OCI-LY7 (cell line): ENCODE measurements around the gene PHF20.

ENCODE experiments used
- EZH2phosphoT487 ChIP-seq: fragments of 200-600 bp; sonication (generic); IDR thresholded peaks from 2 replicates; pipeline ENCODE4 v1.6.1; 2018; ENCODE audit warnings: low read depth, borderline replicate concordance, mild to moderate bottlenecking, mixed run types, antibody characterized with exemption, low read length, moderate library complexity, mixed read lengths
- TF ChIP-seq, protein P1 (sequence below): fragments of 200-600 bp; sonication (generic); conservative IDR thresholded peaks from 2 replicates; pipeline ENCODE4 v1.5.1; 2014; ENCODE audit warnings: mild to moderate bottlenecking, antibody characterized with exemption, low read length, moderate library complexity, mixed read lengths

DNA sequence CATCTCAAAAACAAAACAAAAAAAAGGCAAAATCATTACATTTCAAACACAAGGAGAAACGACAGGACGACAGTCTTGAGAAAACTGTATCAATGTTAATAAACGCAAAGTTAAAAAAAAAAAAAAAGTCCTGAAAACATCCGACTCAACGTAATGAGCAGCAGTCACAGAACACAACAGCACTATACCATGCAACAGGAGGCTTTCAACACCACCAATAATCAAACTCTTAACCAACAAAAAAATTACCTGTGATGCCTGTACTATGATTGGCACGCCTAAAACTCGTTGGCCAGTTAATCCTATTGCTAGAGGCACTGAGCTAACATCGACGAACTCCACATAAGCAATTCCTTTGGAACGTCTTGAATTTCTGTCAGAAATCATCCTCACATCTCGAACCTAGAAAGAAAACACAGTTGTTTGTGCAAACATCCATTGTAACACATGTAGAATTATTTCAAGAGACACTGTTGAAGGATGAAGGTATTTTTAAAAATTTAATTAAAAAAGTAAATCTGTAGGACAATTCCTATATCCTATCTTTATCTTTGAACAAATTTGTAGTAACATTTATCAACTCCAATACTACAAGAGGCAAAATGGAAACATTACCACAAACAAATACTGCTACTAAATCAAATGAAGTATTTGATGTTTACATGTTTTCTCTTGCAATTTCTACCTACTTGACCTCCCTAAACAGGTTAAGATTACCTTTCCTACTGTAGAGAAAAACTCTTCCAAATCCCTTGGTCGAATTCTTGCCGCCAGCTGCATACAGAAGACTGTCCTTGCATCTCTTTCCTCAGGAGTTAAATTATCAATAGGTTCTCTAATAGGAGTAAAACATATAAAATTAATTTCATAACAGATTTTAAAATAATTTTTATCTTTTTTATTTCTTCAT, 47.2 kb upstream of the PHF20 start:
- TF ChIP-seq, protein P1, sequence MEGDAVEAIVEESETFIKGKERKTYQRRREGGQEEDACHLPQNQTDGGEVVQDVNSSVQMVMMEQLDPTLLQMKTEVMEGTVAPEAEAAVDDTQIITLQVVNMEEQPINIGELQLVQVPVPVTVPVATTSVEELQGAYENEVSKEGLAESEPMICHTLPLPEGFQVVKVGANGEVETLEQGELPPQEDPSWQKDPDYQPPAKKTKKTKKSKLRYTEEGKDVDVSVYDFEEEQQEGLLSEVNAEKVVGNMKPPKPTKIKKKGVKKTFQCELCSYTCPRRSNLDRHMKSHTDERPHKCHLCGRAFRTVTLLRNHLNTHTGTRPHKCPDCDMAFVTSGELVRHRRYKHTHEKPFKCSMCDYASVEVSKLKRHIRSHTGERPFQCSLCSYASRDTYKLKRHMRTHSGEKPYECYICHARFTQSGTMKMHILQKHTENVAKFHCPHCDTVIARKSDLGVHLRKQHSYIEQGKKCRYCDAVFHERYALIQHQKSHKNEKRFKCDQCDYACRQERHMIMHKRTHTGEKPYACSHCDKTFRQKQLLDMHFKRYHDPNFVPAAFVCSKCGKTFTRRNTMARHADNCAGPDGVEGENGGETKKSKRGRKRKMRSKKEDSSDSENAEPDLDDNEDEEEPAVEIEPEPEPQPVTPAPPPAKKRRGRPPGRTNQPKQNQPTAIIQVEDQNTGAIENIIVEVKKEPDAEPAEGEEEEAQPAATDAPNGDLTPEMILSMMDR = no peak
- TF ChIP-seq EZH2phosphoT487 = no peak
